ENCODE measurements around the gene LOXHD1.

DNA sequence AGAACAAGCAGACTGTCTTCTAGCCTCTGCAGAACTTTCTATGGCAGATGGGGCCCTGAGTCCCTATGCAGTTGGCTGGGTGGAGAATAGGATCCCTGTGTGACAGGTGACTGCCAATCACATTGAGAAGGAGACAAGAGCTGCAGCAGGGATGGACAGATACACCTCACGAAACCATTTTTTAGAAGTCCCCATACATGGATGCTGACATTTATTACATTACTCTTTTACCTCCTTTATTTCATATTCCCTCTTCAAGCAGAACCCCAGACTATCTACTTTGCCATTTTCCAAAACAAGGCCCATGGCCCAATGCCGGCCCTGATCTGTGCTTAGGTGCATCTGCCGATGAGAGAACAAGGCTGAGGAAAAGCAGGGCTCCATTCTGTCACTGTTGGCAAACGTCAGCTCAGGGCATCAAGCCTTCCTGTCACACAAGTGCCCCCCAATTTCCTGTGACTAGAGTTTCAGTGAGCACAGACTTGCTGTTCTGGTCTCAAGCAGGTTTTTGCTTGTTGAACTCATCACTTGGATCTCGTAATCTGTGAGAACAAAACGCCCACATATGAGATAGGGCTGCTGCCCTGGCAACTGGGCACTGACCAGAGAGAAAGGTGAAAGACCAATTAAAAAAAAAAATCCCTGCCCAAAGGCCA is 35.8 kb downstream of the LOXHD1 start:
- TF ChIP-seq FOXM1 (IDR thresholded peaks at IDR 0.05; ENCODE audit: borderline replicate concordance) (no peak), ZNF384 (IDR thresholded peaks at IDR 0.05) (no peak), HDGF (IDR thresholded peaks at IDR 0.05; ENCODE audit: borderline replicate concordance) (no peak), SP1 (IDR thresholded peaks at IDR 0.05) (no peak), BHLHE40 (IDR thresholded peaks at IDR 0.05; ENCODE audit: borderline replicate concordance) (no peak), SUZ12 (IDR thresholded peaks at IDR 0.05) (no peak), TARDBP (IDR thresholded peaks at IDR 0.05) (no peak), FOXK2 (IDR thresholded peaks at IDR 0.05) (no peak), ELF4 (IDR thresholded peaks at IDR 0.05) (no peak)

Measured in HEK293T (cell line).